DND-41 (cell line): ENCODE data around the gene EMP2.

Source experiments
- CTCF ChIP-seq: IDR thresholded peaks from 2 replicates; pipeline ENCODE4 v1.5.1; 2012; ENCODE audit warnings: borderline replicate concordance, low read length, moderate library complexity, mild to moderate bottlenecking; ENCODE audit not compliant: poor library complexity, severe bottlenecking; ENCODE audit errors: extremely low read depth
- EZH2 ChIP-seq: IDR thresholded peaks from 3 replicates; pipeline ENCODE4 v1.6.1; 2012; ENCODE audit warnings: borderline replicate concordance, low read depth, mild to moderate bottlenecking, moderate library complexity, low read length, inconsistent platforms; ENCODE audit not compliant: severe bottlenecking

GRCh38 chr16:10557750-10558149 lies 22.6 kb downstream of the EMP2 start:
- TF ChIP-seq CTCF (no peak), EZH2 (no peak)
